Stimulated activated CD4-positive, alpha-beta T cell treated with anti-CD3 and anti-CD28 coated beads, Interleukin-2, amount 100 ng/mL, for 48 hours (primary cell): ENCODE results near the gene IFITM2.
"Not testable (repeated sequence)": the region's sequence is repeated elsewhere in the genome, so short reads cannot be mapped to it uniquely, and the experiment has no call there.

Experiments used
- DNase-seq, 2 donors: peaks; one replicate each; pipeline ENCODE4 v3.0.0-alpha.2; 2020

Gene IFITM2

DNA sequence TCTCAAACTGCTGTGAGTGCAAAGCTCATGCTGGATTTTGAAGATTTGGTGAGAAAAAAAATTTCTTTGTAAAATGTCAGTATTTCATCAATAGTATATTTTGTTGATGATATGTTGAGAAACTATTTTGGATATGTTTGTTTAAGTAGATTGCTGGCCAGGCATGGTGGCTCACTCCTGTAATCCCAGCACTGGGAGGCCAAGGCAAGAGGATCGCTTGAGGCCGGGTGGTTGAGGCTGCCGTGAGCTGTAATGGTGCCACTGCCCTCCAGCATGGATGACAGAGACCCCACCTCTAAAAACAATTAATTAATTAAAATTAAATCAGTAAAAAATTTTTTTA lies 19.9 kb downstream of the IFITM2 start:
- no peak for DNase-seq

DNA sequence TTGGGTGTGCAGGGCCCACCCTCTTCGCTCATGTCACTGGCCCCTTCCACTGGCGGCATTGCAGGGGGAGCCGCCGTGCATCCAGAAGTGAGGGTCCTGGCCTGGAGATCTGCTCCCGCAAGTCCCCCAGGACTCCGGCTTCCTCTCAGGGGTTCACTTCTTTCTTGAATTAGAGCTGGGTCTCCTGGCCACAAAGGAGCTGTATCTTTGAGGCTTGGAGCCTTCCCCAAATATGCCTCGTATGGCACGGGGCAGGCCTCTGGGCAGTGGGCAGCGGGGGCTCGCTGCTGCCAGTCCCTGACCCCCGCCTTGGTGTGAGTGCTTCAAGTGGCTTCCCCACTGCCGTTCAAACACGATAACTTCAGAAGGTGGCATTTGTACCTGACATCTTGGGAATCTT lies 20.4 kb downstream of the IFITM2 start:
- no peak for DNase-seq

DNA sequence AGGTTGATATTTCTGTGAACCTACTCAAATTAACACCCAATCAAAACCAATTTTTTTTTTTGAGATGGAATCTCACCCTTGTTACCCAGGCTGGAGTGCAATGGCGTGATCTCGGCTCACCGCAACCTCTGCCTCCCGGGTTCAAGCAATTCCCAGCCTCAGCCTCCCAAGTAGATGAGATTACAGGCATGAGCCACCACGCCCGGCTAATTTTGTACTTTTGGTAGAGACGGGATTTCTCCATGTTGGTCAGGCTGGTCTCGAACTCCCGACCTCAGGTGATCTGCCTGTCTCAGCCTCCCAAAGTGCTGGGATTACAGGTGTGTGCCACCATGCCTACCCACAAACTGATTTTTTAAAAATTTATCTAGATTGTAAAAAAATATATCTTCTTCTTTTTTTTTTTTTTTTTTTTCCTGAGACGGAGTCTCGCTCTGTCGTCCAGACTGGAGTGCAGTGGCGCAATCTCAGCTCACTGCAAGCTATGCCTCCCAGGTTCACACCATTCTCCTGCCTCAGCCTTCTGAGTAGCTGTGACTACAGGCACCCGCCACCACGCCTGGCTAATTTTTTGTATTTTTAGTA lies 21.0 kb downstream of the IFITM2 start:
- DNase-seq = not testable (repeated sequence)

DNA sequence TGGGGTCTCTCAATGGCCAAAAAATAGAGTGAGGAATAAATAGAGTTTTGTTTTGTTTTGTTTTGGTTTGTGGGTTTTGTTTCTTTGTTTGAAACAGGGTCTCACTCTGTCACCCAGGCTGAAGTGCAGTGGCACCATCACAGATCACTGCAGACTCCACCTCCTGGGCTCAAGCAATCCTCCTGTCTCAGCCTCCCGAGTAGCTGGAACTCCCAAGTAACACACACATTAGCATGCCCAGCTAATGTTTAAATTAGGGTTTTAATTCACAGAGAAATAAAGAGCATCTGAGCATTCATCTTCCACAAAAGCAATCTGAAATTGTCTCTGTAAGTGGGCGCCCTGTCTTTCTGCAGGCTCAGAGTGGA lies 22.3 kb downstream of the IFITM2 start:
- DNase-seq = no peak

DNA sequence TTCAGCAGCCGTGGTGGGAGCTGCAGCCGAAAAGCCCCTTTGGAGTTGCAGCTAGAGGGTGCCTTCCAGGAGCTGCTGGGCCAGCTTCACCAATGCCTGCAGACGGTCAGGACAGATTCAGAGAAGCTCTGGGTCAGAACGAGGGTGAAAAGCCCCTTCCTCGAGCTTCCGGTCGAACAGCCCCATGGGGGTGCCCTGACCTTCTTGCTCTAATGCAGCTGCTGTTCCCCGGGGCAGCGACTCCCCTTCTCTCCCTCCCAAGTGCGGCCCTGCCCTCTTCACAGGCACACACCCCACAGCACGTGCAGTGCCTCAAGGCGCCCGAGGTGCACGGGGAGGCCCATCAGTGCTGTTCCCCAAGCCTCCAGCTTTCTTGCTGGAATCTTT lies 22.7 kb downstream of the IFITM2 start:
- no peak for DNase-seq

DNA sequence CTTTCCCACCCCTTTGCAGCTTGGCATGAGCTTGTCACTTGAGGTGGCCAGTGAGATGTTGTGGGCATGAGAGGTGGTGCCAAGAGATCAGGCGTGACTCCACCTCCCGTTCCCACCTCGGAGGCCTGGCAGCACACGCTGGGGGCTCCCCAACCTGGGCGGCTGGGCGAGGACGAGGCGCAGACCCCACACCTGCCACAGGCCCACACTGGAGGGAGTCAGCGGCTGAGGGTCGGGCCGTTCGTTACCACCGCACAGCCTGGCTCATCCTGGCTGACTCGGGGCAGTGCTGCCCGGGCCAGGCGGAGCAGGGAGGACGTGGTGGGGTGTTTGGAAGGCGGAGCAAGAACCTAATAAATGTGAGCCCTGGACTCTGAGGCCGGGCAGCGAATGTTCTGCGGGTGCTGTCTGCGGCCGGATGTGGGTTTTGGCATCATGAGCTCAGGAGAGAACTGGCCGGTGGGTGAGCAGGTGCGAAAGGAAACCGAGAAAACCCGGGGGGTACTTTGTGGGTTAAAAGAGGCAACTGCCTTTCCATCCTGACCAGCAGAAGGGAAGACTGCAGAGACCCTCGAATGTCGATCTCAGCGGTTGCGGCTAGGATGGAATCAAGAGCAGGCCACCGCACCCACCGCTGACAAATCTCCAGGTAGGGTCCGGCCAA lies 23.2 kb downstream of the IFITM2 start:
- no peak for DNase-seq

DNA sequence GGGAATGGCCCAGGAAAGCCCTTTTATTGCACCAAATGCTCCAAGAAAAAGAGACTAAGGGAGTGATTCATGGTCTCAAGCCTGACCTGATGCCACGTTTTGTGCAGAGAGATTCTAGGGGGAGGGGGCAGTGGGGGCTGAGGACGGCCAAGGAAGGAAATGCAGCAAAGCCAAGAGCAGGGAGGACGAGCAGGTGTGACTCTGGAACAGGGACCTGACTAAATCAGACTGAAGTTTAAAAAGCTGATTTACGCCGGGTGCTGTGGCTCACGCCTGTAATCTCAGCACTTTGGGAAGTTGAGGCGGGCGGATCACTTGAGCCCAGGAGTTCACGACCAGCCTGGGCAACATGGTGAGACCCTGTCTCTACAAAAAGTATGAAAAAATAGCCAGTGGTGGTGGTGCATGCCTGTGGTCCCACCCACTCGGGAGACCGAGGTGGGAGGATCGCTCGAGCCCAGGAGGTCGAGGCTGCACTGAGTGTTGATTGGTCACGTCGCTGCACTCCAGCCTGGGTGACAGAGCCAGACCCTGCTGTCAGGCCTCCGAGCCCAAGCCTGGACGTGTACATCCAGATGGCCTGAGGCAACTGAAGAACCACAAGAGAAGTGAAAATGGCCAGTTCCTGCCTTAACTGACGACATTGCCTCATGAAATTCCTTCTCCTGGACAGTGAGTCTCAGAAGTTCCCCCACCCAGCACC lies 23.9 kb downstream of the IFITM2 start:
- DNase-seq = no peak

DNA sequence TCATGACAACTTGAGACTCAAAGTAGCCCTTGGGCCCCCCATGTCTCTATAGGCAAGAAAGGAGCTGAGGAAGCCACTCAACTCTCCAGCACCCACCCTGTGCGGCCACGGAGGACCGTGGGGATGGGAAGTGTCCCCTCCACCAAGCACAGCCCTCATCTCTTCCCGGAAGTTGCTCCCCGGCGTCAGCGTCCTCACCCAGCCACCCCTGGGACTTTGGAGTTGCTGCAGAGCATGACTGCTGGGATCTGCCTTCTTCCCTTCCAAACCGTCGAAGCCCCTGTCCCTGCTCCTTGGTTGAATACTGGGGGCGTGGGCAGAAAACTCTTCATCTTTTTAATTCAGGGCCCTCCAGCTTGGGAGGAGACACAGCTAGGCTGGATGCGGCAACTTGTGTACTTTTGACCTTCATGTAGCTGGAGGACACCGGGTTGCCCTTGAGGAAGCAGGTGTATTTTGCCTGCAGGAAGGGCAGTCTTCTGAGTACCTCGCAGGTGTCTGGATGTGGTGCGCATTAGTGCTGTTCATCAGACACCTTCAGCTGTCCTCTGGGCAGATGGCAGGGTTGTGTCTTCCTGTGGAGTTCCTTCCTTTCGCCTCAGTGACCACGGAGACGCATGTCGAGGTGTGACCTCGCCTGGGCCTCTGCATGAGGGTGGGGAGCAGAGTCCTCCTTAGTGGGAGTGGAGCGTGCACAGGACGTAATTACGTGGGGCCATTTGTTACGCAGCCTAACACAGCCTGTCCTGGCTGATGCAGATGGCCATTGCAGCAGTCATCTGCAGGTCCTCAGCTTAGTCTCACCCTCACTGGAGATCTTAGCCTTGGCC lies 25.2 kb downstream of the IFITM2 start:
- DNase-seq = no peak

DNA sequence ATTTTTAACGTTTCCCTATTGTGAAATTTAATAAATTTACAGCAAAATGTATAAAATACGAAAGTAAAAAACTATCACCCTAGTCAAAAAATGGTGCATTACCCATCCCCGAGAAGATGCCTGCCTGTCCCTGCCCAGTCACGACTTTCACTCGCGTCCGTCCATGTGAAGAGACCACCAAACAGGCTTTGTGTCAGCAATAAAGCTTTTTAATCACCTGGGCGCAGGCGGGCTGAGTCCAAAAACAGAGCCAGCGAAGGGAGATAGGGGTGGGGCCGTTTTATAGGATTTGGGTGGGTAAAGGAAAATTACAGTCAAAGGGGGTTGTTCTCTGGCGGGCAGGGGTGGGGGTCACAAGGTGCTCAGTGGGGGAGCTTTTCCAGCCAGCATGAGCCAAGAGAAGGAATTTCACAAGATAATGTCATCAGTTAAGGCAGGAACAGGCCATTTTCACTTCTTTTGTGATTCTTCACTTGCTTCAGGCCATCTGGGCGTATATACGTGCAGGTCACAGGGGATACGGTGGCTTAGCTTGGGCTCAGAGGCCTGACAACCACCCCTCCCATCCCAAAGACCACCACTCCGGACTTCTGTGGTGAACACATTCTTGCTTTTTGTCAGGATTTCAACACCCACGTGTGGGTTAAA lies 26.1 kb downstream of the IFITM2 start:
- DNase-seq = not testable (repeated sequence)

DNA sequence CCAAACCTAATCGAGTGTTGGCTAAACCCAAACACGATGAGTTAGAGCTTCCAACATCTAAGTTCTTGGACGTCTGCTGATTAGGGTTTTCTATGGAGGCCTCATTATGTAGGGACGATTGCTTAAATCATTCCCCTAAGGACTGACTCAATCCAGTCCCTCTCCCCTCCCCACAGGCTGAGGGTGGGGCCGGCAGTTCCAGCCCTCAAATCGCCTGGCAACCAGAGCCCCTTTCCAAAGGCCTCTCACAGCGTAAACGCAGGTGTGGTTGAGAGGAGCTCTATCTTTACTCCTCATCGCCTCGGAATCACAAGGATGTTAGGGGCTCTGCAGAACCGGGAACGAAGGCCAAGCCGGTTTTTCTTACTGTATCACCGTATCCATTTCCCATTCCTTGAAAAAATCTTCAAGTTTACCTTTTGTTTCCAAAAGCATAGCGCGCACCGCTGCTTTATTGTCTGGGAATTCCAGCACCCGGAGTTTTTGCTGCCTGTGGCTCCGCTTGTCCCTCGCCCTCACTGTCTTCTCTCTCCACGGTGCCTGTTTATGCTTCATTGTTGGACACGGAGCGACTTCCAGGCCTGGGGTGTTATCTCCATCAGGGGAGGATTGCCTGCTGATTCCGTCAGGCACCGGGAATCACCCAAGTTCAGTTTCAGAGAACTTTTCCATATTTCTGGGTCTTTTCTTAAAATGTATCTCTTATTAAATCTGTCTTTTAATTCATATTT lies 26.8 kb downstream of the IFITM2 start:
- no peak for DNase-seq

DNA sequence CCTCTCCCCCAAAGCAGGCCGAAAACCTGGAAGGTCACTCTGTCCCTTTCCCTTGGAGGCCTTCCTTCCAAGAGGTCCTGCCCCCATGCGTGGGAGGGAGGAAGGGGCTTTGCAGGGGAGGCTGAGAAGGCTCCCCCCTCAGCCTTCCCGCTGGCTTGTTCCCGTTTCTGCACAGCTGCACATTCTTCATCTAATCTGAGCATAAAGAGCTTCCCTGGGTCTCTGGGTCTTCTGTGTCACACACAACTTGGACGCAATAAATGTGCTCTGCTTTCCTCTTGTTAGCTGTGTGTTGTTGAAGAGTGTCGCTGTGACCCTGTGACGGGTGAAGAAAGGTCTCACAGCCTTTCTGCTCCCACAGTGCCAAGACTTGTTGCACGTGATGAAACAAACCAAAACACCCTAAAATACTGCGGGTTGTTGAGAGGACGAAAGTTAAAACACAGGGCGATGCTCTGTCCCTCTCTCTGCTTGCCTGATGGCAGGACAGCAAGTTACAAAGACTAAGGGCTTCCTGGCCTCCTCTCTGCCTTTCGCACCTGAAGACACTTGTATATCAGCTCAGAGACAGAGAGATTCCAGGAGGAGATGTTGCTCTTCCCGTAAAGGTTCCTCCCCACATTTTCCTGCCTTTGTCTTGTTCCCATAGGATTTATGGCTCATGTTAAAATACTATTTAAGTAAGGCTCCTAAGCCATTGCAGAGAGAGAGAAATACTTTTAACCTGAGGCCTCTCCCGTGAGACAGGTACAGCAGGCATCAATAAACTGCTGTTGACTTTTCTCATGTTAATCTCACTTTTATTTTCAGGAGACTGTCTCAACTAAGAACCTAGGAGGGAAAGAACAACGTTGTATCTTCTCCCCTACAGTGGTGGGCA lies 28.4 kb downstream of the IFITM2 start:
- no peak for DNase-seq

DNA sequence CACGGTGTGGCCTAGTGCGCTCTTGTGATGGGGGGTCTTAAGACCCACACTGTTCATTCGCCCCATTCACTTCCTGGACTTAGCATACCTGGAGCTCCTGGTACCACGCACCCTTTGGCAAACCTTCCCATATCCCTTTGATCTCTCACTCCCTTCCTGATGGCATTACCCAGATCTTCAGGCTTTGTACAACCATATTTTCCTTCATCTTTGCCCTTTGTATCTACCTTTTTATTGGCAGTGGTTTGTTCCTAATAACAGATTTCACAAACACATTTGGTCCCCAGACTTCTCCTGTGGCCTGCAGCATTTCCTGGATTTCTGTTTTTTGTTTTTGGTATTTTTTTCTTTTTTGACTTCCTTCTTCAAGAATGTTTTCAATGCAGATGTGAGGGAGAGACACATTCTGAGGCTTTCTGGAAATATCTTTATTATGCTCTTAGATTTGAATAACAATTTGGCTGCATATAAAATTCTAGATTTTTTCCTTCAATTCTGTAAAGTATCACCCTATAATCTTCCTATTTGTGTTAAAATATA lies 29.1 kb downstream of the IFITM2 start:
- no peak for DNase-seq

DNA sequence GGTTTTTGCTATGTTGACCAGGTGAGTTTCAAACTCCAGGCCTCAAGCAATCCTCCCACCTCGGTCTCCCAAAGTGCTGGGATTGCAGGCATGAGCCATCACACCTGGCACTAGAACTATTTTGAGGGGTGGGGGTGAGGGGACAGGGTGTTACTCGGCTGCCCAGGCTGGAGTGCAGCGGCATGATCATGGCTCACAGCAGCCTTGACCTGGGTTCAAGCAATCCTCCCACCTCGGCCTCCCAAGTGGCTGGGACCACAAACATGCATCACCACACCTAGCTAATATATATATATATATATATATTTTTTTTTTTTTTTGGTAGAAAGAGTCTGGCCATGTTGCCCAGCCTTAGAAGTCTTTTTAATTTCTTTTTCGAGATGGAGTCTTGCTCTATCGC lies 30.1 kb downstream of the IFITM2 start:
- DNase-seq = no peak

DNA sequence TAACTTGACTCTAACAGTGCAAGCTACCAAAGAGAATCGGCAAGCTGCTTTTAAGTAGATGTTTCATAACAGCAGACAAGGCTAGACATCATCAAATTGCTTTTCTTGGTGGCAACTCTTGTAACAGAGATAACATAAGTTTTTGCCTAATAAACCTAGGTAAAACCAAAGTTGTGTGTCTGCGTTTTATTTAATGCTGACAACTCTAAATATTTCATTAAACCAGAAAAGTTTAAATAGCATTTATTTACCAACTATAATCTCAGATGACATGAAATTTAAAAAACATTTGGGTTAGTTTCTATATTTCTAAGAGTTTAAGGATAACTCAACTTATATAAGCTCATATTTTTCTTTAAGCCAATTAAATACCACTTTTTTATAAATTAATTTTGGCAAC lies 32.3 kb downstream of the IFITM2 start:
- DNase-seq = no peak

DNA sequence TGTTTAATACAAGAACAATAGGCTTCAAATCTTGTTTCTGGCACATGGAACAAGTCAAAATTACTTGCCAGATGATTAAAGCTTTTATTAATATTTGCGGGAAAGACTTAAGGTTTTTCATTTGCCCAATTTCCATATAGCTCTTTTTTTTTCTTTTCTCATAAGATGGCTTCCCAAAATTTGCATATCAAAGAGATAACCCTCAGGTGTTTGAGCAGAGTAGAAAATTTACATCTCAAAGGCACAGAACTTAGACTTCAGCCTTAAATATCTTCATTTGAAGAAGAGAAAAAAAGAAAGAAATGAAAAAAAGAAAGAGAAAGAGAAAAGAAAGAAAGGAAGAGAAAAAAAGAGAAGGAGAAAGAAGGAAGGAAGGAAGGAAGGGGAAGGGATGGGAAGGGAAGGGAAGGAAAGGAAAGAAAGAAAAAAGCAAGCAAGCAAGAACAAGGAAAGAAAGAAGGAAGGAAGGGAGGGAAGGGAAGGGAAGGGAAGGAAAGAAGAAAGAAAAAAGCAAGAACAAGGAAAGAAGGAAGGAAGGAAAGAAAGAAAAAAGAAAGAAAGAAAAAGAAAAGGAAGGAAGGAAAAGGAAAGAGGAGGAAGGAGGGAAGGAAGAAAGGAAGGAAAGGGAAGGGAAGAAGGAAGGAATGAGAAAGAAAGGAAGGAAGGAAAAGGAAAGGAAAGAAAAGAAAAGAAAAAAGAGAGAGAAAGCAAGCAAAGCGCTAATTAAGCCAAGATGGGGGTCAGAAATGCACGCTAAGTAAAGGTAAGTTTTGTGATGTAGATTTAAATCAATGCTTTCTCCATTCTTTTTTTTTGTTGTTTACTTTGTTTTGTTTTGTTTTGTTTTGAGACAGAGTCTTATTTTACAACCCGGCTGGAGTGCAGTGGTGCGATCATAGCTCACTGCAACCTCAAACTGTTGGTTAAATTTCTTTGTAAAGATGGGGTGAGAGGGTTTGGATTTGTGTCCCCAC lies 33.2 kb downstream of the IFITM2 start:
- no peak for DNase-seq

DNA sequence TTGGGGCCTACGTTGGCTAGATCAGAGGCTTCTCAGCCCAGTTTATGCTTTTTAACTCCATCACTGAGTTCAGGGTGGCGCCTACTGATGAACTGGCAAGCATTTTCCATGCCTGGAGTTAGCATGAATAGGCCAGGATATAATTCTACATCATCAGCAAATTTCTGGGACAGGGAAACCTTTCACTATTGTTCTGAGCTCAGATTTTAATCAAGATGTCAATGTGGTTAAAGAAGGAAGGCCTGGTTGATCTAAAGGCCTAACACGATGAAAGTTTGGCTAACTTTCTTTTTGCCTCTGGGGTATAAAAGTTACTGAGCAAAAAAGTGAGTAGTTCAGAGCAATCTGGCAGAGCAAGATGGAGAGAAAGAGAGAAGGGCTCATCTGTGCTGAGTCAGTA lies 34.7 kb downstream of the IFITM2 start:
- no peak for DNase-seq

DNA sequence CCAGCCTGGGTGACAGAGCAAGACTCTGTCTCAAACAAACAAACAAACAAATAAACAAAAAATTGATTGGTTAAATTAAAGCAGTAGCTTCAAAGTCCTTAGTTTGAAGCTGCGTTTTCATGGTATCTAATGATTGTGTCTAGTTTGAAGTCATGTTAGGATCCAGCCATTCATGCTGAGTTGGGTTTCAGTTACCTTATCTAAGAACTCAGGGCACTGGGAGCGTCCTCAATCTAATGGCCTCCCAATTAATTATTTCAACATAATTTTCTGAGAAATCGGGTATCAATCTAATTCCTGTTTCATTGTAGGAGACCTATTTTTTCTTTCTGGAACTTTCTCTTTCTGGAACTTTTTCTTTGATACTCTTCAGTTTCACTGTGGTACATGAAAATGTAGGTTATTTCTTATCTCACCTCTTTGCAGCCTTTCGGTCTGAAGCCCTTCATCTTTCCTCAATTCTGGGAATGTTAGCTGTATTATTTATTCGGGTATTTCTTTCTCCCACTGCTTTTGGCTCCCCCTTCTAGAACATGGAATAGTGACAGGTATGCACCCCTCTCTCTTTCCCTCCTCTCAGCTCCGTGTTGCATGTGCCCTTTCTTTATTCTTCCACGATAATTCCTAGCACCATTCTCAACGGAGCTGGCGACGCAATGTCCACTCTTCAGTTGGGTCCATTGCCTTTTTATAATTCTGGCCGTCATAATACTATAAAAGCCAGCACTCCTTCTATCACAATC lies 37.4 kb downstream of the IFITM2 start:
- DNase-seq = no peak

DNA sequence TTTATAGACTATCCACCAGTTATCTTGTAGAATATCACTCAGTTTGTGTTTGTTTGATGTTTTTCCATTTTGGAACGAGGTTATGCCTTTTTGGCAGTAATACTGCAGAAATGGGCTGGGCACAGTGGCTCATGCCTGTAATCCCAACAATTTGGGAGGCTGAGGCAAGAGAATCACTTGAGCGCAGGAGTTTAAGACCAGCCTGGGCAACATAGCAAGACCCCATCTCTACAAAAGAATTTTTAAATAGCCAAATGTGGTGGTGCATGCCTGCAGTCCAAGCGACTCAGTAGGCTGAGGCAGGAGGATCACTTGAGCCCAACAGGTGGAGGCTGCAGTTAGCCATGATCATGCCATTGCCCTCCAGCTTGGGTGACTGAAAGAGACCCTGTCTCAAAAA lies 38.9 kb downstream of the IFITM2 start:
- no peak for DNase-seq

DNA sequence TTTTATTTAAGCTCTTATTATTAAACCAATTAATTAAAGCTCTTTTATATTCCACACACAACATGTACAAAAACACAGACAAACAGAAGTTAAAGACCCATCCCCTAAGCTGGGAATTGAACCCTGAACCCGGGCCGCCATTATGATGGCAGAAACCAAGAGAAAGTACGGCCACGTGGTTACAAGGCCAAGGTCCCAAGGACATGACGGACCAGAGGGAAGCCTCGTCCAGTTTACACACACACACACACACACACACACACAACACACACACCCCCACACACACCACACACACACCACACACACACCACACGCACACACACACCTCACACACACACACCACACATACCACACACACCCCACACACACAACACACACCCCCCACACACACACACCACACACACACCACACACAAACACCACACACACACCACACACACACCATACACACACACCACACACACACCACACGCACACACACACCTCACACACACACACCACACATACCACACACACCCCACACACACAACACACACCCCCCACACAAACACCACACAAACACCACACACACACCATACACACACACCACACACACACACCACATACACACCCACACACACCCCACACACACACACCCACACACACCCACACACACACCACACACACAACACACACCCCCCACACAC lies 41.8 kb downstream of the IFITM2 start:
- not testable (repeated sequence) for DNase-seq
